ENCODE measurements around the gene COL9A1.

DNA sequence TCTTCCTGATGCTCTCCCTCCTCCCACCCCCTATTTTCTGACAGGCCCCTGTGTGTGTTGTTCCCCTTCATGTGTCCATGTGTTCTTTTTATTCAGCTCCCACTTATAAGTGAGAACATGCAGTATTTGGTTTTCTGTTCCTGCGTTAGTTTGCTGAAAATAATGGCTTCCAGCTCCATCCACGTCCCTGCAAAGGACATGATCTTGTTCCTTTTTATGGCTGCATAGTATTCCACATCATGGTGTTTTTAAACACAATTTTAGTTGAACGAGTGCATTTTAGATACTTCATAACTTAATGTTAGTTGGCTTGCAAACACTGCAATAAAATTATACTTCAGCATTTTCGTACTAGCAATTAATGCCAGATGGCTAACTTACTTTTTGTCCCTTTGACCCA is 28.5 kb downstream of the COL9A1 start:
- TF ChIP-seq, protein P1, sequence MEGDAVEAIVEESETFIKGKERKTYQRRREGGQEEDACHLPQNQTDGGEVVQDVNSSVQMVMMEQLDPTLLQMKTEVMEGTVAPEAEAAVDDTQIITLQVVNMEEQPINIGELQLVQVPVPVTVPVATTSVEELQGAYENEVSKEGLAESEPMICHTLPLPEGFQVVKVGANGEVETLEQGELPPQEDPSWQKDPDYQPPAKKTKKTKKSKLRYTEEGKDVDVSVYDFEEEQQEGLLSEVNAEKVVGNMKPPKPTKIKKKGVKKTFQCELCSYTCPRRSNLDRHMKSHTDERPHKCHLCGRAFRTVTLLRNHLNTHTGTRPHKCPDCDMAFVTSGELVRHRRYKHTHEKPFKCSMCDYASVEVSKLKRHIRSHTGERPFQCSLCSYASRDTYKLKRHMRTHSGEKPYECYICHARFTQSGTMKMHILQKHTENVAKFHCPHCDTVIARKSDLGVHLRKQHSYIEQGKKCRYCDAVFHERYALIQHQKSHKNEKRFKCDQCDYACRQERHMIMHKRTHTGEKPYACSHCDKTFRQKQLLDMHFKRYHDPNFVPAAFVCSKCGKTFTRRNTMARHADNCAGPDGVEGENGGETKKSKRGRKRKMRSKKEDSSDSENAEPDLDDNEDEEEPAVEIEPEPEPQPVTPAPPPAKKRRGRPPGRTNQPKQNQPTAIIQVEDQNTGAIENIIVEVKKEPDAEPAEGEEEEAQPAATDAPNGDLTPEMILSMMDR (IDR thresholded peaks at IDR 0.05 in 2 of 3, conservative IDR thresholded peaks at IDR 0.05 in 1 of 3; ENCODE audit: insufficient read depth in 2 of 3, low read depth in 1 of 3, low read length in 3 of 3) = no peak
- TF ChIP-seq, protein P2, sequence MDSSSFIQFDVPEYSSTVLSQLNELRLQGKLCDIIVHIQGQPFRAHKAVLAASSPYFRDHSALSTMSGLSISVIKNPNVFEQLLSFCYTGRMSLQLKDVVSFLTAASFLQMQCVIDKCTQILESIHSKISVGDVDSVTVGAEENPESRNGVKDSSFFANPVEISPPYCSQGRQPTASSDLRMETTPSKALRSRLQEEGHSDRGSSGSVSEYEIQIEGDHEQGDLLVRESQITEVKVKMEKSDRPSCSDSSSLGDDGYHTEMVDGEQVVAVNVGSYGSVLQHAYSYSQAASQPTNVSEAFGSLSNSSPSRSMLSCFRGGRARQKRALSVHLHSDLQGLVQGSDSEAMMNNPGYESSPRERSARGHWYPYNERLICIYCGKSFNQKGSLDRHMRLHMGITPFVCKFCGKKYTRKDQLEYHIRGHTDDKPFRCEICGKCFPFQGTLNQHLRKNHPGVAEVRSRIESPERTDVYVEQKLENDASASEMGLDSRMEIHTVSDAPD (CRISPR knock-in tag; IDR thresholded peaks at IDR 0.05) = no peak
- TF ChIP-seq ZNF324 (CRISPR knock-in tag; IDR thresholded peaks at IDR 0.05) (no peak), ZKSCAN8 (CRISPR knock-in tag; IDR thresholded peaks at IDR 0.05) (no peak)

Measured in K562 (cell line).